Fibroblast of skin of right quadriceps (primary cell): ENCODE results near the gene CAPS.

ENCODE experiments used
- DNase-seq: peaks from one replicate; pipeline ENCODE4 v3.0.0-alpha.2; 2013

Gene CAPS

DNA sequence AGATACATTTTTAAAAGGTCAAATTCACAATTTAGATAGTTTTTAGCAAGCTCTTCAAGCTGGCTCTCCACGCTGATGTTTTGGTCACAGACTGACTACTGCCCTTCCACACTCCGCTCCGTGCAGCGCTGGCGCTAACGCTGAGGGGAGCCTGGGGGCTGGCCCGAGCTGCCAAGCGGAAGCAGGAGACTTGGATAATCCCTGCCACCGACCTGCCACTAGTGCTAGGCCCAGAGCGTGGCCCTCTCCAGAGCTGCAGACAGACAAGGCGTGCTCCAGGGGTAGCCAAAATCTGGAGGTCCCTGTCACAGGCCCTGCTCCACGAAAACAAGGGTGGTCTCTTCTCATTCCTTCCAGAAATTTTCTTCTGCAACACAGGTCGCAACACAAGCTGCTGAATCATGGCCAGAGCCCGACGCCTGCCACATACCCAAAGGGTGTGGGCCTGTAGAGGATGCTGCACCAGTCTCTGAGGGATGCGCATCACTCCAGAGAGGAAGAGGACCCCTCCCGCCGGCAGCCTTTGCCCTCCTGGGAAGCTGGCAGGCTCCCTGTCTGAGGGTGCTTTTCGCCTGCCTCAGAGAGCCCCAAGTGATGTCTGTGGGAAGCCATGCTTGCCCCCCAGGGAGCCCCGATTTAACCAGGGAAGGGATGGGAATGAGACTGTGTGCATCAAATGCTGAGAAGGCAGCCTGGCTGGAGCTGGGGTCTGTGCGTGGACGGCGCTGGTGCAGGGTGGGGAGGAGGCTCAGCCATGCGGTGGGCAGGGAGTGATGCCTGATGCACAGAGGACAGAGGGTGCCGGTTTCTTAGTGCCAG is 21.6 kb downstream of the CAPS start:
- no peak for DNase-seq

DNA sequence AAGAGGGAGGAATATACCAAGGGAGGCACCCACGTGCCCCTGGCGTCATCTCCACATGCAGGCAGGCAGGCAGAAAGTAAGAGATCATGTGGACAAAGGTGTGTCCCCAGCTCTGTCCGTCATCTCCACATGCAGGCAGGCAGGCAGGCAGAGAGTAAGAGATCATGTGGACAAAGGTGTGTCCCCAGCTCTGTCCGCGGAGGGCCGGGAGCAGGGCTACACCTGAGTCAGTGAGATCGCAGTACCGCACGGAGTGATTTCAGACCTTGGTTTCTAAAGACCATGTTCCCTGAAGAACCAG is 22.2 kb downstream of the CAPS start:
- DNase-seq: no peak

DNA sequence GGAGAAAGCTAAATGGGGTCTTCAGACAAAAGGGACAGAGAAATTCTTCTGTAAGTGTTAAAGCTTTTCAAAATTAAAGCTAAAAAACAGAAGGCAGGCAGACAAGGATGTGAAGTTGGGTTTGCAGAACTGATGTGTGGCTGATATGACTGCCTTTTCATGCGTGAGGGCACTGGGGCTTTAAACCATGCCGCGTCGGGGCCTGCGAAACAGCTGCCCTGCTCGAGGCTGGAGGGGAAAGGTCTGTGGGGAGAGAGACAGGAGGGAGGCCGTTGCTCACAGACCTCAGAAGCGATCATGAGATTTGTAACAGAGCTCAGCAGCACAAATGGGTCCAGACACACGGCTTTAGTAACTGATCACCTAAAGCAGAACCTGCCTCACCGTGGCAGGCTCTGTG is 23.5 kb downstream of the CAPS start:
- DNase-seq: no peak

DNA sequence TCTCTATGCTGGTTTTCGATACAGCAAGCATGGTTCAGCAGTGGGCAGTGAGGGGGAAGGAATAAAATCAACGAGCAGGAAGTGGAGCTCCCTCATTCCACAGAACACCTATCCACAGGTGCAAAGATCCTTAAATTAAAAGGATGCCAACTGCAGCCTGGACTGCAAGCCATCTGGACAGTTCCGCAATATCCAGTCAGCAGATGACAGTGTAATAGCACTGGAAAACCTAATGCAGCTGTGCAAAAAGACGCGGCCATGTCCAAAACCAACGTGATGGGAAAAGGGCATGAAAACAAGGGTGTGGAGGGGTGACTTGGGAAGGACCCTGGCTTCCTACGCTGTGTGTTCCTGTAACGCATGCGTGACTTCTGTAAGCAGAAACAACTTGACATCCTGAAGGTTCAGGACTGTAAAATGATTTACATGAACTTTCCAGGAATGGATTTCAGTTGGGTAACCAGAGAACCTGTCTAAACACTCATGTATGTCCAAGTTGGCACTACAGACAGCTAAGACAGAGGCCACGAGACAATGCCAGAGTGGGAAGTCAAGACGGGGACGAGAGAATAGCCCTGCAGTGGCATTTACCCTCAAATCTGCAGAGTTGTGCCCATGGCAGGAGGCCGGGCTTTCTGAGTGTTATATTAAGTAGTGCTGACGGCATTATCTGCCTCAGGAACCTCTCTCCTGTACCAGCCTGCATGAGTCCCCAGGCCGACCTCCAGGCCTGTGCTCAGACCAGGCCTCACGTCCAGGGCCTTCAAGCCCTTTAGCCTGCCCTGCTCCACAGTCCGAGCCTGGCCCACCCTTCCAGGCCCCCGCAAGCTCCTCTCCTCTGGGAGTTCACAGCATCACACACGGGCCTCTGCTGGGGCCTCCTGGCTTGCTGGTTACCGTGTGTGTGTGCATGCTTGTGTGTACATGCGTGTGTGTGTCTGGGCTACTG is 26.5 kb downstream of the CAPS start:
- no peak for DNase-seq

DNA sequence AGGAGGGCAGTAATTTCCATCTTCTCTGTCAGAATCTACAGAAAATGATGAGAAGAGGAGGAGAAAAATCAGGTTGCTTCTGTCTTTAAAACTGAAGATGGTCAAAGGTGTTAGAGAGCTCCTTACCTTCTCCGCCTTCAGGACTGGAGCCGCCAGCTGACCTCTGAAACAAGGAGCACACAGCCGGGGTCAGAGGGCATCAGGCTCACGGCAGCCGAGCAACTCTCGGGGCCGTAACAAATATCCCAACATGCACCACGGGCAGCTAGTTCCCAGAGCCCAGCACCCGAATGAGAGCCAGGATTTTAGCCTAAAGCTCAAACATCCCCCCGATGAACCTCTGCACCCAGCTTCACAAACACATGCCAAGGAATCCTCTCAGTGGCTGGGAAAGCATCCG is 27.6 kb downstream of the CAPS start:
- DNase-seq: no peak

DNA sequence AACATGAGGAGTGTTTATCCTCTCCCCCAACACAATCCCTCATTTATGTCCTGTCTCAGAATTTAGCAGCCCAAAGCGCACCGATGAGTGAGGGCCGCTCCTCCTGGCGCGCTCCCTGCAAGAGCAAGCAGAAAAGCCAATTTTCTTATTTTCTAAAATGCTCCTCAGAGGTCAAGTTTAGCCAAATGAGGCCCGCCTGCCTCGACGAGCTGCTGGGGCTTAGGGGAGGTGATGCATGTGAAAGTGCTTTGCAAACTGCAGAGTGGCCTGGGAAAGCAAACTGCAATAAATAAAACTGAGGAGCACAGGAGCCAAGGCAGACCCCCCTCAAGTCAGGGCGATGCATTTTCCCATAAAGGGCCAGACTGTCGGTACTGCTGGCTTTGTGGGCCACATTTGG is 29.0 kb downstream of the CAPS start:
- no peak for DNase-seq

DNA sequence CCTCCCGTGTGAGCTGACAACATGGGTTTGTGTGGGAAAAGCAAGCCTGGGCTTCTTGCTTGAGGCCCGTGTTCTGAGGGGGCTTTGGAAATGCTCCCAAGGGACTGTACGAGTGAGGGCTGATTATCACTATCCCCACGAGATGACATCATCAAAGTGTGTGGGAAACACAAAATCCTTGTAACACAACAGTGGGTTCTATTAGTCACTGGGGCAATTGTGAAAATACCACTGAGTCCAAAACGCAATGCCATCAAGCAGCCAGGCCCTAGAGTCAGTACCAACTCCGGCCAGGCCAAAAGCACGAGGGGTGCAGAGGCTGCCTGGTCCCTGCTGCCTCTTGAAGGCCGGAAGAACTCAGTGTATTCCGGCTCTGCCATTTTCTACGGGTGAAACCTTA is 29.6 kb downstream of the CAPS start:
- peak; percentile 50 for DNase-seq

DNA sequence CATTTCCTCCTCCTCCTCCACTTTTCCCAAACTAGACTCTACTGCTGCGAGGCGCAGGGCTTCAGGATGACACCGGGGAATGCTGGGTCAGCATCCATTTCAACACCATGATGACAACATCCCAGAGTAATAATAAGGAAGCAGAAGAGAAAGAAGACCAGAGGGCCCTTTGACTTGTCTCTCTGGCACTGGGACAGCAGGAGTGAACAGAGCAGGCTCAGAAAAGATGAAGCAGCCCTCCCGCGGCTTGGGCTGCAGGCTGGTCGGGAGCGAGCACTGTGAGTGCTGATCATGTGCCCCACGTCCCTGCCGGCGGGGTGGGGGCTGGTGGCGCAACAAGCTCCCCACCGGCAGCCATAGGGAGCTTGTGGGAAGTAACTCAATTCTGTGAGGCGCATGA is 33.4 kb downstream of the CAPS start:
- peak; percentile 37 for DNase-seq

DNA sequence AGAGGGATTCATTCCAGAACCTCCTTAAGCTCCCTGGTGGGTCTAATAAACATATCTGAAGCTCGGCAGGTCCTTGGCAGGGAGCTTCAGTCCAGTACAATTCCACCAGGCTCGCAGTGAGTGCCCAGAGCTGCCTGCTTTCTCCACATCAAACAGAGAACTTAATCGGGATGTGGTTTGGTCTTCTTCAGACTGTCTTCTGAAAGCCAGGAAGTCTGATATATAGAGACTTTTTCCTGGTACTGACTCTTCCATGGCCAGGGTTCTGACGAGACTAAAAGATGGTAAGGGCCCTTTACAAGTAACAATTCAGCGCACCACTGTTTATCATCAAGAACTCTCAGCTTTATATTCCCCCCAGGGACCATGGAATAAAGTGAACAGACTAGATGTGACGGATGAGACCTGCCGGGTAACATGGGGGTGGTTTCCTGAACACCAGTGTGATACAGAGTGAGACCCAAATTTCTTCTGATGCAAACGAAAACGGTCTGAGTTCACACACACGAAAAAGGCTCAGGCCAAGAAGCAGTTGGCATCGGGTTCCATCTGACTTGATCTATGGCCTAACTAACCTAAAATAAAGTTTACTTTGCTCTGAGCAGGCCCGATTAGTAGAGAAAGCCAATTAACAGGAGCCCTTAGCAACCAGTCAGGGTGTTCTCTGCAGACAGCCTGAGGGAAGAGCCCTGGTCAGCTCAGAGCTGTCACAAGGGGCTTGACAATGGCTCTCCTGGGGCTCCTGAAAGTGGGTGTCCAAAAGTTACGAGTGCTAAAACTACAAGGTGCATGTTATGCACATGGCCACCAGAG is 34.9 kb downstream of the CAPS start:
- no peak for DNase-seq

DNA sequence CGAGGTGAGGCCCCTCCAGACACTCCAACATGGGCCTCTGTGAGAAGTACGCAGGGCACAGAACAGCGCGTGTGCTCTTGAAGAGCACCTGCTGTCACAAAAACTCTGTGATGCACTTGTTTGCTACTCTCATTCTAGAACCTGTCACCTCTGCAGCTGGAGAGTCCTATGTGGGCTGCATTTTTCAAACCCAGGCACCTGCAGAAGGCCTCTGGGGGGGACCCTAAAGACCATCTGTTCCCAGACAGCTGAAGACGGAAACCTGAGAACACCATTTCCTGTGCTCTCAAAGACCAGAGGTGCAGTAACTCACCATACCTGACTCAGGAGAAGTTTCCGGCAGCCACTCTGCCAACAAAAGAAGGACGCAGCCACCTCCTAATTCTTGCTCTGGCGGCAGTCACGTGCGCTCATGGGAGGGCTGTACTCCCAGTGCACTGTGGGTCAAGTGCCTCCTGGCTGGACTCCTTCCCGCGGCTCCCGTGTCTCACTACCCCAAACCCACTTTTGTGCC is 35.8 kb downstream of the CAPS start:
- DNase-seq: no peak

DNA sequence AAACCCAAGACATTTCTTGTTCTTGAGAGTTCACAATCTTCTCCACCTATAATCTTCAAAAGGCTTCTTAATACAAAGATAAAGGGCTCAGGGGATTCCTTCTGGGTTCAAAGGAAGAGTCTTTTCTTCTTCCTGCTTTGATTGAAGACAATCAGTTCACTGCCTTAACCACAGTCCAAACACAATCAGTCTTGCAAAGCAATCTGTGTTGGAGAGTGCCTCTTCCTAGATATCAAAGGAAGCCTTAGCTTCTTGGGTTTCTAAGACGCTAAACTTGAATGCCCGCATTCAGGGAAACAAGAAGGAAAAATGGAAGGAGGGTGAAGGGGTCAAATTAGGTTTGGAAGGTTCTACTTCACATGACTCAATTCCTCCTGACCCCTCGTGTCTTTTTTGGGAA is 36.7 kb downstream of the CAPS start:
- DNase-seq: no peak

DNA sequence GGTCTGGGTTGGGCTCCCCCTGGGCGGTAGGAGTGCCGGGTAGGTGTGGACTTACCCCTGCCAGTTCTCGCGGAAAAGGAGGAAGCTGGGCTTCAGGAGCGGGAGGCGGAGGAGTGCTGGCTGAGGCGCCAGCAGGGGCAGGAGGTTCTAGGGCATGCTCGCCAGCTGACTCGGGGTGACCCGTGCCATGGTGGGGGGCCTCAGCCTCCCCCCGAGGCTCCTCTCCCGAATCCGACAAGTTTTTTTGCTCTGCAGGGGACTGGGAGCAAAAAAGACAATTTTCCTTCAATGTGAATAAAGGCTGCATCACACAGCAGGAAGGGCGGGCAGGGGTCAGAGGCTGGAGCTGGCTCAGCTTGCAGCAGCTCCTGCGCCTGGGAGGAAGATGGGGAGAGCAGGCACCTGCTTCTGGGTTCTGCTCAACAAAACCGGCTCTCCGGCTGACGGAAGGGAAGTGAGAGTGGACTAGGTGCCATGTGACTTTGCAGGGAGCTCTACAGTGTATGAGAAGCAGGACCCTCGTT is 37.3 kb downstream of the CAPS start:
- no peak for DNase-seq

DNA sequence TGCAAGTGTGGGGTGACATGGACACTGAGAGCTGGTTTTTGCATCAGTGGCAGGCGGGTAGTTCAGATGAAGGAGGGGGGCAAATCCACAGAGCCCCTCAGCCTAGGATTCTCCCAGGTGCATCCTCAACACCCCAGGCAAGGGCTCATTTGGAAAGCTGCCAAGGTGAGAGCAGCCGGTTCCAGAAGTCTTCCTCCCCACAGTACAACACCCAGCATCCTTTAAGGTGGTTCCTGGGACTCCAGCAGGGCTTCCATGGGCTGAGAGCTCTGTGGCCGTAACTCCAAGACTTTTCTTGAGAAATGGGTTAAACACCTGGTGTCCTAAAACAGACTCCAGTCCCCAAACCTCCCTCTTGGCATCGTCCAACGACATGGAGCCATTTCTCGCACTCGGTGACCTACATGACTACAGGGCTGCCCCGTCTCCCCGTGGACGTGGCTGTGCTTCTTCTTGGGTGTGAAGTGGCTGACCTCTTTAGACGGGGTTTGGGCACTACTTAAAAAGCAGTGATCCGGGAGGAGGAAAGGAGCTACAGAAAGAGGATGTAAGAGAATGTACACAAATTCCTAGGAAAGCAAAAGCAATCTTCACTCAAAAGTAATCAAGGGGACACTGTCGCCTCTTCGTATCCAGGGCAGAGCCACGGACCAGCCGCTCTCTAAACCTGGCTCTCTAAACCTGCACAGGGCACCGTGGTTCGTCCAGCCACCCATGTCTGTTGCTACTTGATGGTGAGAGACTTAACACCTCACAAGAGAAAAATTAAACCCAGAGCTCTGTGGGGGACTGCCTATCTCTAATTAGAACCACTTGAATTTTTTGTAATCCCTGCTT is 38.4 kb downstream of the CAPS start:
- DNase-seq: no peak

DNA sequence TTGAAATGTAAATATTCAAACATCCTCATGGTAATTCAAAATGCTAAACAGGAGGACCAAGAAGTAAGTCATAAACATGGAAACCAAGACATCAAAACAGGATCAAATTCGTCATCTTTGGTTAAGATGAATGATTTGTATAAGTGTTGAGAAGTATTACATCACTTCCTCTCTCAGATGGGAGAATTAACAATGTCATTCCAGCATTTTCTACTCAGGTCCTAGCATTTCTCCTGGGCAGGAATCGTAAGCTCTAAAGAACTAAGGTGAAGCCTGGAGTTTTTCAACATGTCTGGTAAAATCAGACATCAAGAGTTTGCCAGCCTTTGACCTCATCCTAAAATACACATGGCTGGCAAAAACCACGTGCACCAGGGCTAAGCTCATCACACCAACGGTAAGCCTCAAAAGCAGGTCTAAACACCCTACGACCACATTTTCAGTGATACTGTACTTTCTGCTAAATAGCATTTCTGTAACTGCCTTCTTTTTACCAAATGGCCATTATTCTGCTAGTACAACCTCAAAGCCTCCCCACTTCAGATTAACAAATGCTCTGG is 39.1 kb downstream of the CAPS start:
- peak; percentile 67 for DNase-seq

DNA sequence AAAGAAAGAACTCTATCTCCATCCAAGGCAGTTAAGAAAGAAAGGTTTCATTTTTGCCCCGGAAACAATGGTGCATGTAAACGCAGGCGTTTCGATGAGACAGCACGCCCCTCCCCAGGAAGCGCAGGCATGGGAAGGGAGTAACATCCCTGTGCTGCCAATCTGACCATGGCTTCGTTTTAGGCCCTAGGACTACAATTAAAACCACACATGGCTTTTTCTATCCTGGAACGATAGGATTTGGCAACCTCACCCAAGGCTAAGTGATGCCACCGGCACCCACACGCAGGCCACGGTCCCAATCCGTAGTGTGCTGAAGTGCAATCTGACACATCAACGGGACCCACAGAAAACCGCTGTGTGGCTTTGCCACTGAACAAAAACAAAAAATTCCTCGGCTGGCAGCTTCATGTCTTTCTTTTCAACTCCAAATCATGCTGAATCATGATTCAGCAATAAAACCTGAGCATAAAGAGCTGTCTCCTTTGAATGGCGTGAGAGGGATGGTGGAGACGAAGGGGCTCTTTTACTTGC is 39.7 kb downstream of the CAPS start:
- no peak for DNase-seq

DNA sequence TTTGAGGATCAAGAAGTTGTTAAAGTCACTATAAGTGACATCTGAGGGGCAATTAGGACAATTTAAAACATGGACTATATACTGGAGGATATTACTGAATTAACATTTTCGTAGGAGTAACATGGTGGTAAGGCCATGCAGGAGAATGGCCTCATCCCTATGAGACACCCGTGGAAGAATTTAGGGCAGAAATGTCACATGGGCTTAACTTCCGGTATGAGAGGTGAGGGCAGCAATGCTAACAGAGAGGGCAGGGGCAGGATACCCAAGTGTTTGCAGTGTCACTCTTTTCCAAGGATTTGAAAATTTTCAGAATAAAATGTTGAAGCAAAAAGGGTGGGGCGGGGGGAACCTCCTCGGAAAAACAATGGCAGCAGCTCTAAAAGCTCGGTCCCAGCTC is 40.2 kb downstream of the CAPS start:
- no peak for DNase-seq

DNA sequence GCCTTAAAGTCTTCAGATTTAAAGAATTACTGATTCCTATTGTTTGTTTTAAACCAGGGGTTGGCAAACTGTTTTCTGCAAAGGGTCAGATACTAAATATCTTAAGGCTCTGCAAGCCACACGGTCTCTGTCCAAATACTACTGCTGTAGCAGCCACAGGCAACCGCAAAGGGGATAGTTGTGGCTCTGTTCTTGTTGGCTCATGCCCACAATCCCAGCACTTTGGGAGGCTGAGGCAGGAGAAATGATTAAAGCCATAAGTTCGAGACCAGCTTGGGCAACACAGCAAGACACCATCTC is 41.5 kb downstream of the CAPS start:
- no peak for DNase-seq

DNA sequence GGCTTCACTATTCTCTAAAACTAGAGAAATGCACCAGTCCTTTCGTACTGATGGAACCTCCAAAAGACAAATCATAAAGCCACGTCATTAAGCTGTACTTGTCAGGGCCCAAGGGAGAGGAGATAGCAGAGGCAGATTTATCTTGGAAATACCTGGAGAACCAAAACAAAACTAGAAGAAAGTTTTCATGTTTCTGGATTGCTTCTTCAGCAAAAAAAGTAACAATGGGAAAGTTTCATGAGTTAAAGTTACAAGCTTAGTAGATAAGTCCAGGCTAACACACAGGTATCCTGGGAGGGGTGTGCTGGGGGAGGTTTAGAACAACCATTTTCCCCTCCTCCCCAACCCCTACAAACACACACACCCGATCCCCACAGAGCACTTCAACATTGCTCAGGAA is 42.3 kb downstream of the CAPS start:
- no peak for DNase-seq

DNA sequence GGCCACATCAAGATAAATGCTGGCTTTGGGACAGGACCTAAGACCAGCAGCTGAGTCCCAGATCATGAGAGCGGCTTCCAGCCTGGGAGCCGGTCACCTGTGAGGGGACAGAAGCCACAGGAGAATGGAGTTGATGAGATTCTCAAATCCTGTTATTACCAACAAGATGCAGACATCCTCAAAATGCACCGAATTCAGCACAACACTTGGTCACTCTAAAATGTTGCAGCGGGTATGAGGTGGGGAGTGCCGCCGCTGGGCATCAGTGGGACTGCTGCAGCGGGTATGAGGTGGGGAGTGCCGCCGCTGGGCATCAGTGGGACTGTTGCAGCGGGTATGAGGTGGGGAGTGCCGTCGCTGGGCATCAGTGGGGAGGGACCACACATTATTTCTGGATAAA is 42.7 kb downstream of the CAPS start:
- DNase-seq: no peak

DNA sequence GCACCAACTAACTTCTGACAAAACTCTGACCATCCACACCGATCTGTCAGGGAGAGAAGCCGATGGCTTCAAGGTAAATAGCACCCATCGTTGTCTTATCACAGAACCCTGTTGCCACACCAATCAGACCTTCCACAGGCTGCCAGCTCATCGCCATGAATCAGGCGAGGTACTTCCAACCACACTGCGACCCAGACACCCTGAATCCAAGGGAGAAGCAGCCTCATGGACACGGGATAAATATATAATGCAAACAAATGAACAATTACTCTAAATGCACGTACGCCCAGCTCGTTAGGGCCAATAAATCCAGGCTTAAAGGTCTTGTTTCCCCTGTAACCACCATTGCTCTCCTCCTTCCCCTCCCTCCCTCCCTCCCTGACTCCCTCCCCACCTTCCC is 43.1 kb downstream of the CAPS start:
- DNase-seq: no peak

DNA sequence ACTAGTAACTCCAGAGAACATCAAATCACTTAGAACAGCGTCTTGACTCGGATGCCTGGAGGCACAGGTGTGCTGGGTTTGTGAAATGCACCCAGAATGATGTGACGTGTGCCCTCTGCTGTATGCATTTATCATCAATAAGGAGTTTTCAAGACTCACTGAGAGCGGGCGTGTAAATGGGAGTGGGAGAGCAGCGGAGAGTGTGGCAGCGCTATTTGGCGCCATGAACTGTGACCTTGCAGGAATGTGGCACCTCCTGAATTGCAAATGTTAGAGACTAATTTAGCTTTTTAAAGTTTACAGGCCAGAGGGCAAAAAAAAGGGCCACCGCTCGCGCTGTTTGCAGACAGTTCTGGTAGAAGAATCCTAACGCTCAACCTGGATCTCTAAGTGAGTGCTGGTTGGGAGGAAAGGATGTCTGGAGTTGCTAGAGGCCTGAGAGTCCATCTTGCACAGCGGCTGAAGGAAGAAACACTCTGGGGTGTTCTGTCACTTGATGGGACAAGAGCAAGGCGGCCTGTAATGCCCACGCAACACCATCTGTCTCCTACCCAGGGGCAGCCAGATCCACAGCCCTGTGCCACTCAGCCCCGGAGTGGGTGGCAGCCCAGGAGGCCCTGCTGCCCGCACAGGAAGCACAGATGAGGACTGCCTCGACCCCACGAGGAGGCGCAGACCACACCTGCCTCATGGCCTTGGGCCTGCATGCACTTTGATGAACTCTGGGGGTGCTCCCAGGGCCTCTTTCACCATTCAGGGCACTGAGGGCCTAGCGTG is 44.2 kb downstream of the CAPS start:
- no peak for DNase-seq
